Psoas muscle (tissue), 8 donors: Measurements from ENCODE around the gene B4GALNT4. TPM values are rescaled to one million over a fixed set of nuclear protein-coding genes. Genes with fewer than 3 reads are reported as not detected.

Experiments used
- ATAC-seq, 4 donors: fragments of 200-7000 bp; cut with Tn5 transposase; one replicate each; pipeline ENCODE4 v1.9.1; 2020; ENCODE audit warnings: moderate library complexity in 3 of 4, mild to moderate bottlenecking in 2 of 4
- DNase-seq, 2 donors: peaks; one replicate each; pipeline ENCODE4 v3.0.0-alpha.2; 2020
- H3K27ac ChIP-seq: fragments of 200-600 bp; one replicate; pipeline ENCODE4 v1.8.0; 2022
- H3K27me3 ChIP-seq, 3 donors: fragments of 200-600 bp in 1 of 3; one replicate each; pipeline versions ENCODE4 v1.6.1 to v1.8.0; 2013 to 2022; ENCODE audit warnings: low read length in 2 of 3, mild to moderate bottlenecking in 2 of 3, moderate library complexity in 1 of 3; ENCODE audit not compliant: insufficient read depth in 3 of 3
- H3K36me3 ChIP-seq, 2 donors: fragments of 200-600 bp in 1 of 2; one replicate each; pipeline versions ENCODE4 v1.6.1 to v1.8.0; 2013 to 2022; ENCODE audit warnings: low read depth in 1 of 2, mild to moderate bottlenecking in 1 of 2, moderate library complexity in 1 of 2; ENCODE audit not compliant: insufficient read depth in 1 of 2
- H3K4me1 ChIP-seq: fragments of 200-600 bp; one replicate; pipeline ENCODE4 v1.8.0; 2022
- H3K4me3 ChIP-seq: fragments of 200-600 bp; one replicate; pipeline ENCODE4 v1.8.0; 2022; ENCODE audit warnings: mild to moderate bottlenecking
- H3K9me3 ChIP-seq: fragments of 200-600 bp; one replicate; pipeline ENCODE4 v1.8.0; 2022
- WGBS, 3 donors: extraction: QIAGEN DNeasy Blood & Tissue Kit; methylation state at CpG; one replicate each; pipeline versions ENCODE4 v1.1.6 to v1.1.7; 2013; 5-methylcytosine and 5-hydroxymethylcytosine counted together
- intact Hi-C, 2 donors: fragments of 100-400 bp; cut with DNase I; formaldehyde crosslinking; loops; one replicate each; pipeline versions ENCODE4 v1.11.0 to v1.14.2; 2022
- polyA plus RNA-seq, 3 donors: library from polyadenylated mRNA; stranded (reverse); fragments of 200-250 nt; gene quantifications; one replicate each; pipeline ENCODE4 v1.2.3, GENCODE V29; 2013
- total RNA-seq, 4 donors: library from RNA; stranded (reverse); fragmentation: NEBNext Ultra II Directional in 2 of 4; extraction: Animal tissue kit (Norgen Biotek cat#: 25700) in 2 of 4; gene quantifications; one replicate each; pipeline versions ENCODE4 v1.2.1 to v1.2.4, GENCODE V29; 2021 to 2023
- TF ChIP-seq, protein P1 (sequence below): fragments of 200-600 bp; IDR thresholded peaks from one replicate; pipeline ENCODE4 v1.8.0; 2022; ENCODE audit warnings: antibody characterized with exemption
- donor health status: healthy with polysubstance abuse.
- donor health status: DM: no; HTN: no; CAD: no; lungs with moderate emphysema.
- donor health status: Bipolar disorder and iron deficiency.
- donor health status: healthy.
- donor health status: DM: yes; HTN: yes; CAD: no.
- donor health status: DM: no; HTN: no; CAD: no.
- donor health status: DM: no; HTN: no; CAD: no.
- donor health status: DM: yes; HTN: yes; CAD: no.

Gene B4GALNT4
- total and polyA plus RNA-seq, 7 donors = 0.04 to 0.27 (median 0.06) TPM; not detected in 1

DNA sequence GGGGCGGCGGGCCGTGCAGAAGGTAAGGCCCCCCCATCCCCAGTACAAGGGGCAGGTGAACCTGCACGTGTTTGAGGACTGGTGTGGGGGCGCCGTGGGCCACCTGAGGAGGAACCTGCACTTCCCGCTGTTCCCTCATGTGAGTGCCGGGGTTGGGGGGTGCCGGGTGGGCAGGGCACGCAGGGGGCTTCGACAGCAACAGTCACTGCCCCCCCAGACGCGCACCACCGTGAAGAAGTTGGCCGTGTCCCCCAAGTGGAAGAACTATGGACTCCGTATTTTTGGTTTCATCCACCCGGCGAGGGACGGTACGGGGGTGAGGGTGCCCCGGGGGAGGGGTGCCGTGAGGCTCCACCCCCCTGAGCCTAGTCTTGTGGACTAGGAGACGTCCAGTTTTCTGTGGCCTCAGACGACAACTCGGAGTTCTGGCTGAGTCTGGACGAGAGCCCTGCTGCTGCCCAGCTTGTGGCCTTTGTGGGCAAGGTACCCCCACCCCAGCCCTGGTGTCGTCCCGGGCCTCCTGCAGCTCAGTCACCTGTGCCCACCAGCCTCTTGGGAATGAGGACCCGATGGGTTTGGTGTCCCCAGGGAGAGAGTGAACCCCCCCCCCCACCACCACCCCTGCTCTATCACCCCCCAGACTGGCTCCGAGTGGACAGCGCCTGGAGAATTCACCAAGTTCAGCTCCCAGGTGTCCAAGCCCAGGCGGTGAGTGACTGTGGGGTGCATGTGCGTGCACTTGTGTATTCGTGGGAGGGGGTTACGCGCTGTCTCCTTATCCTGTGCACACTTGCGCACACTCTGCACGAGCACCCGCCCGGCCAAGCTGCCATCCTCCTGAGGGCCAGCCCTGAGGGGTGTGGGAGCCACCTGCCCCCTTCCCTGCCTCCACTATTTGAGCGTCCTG is 3.8 kb downstream of the B4GALNT4 start:
- DNase-seq (peak in 1 of 2 donors; percentile 45), ATAC-seq (no peak)
- no peak overlapping the region for H3K4me3 ChIP-seq
- no peaks in the 10 kb centered on the region for H3K9me3 ChIP-seq
- H3K4me1 ChIP-seq = no peaks in the 10 kb centered on the region
- 78 to 83% (median 79%) methylated on average over 34 to 41 of the region's 41 CpGs for WGBS, 3 donors
- TF ChIP-seq, protein P1, sequence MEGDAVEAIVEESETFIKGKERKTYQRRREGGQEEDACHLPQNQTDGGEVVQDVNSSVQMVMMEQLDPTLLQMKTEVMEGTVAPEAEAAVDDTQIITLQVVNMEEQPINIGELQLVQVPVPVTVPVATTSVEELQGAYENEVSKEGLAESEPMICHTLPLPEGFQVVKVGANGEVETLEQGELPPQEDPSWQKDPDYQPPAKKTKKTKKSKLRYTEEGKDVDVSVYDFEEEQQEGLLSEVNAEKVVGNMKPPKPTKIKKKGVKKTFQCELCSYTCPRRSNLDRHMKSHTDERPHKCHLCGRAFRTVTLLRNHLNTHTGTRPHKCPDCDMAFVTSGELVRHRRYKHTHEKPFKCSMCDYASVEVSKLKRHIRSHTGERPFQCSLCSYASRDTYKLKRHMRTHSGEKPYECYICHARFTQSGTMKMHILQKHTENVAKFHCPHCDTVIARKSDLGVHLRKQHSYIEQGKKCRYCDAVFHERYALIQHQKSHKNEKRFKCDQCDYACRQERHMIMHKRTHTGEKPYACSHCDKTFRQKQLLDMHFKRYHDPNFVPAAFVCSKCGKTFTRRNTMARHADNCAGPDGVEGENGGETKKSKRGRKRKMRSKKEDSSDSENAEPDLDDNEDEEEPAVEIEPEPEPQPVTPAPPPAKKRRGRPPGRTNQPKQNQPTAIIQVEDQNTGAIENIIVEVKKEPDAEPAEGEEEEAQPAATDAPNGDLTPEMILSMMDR = no peak
- H3K36me3 ChIP-seq = no peaks in the 10 kb centered on the region
- H3K27ac ChIP-seq = no peak overlapping the region
- peaks cover 0 to 38% (median 17%) of the 10 kb centered on the region in 3 donors for H3K27me3 ChIP-seq
- intact Hi-C loops = no loop called here

DNA sequence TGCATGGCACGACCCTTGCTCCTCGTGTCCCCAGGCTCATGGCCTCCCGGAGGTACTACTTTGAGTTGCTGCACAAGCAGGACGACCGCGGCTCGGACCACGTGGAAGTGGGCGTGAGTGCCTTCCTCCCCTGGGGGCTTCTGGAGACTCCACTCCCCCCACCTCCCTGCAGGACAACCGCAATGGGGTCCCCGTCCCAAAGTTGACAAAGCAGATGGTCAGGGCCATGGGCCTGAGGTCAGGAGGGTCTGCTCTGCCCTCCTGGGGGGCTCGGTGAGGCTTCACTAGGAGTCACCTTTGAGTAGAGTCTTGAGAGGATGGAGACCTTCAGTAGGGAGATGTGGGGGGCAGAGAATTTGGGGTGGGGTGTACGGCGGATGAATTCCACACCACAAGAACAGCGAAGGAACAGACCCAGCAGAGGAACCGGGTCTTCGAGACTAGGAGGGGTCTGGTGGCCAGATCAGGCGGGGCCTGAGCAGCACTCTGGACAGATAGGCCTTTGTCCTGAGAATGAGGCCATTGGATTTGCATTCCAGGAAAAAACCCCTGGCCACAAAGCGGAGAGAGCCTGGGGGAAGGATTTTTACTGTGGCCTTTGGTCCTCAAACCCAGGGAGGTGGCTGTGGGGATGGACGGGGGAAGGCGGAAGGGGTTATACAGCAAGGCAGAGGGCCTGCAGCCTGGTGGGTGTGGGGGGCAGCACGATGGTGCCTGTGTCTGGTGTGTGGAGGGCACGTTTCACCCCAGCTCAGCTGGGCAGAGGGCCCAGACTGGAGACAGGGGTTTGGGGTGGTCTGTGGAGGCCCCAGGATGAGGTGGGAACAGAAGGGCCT is 4.6 kb downstream of the B4GALNT4 start:
- Histone ChIP-seq H3K9me3 (no peaks in the 10 kb centered on the region), H3K36me3 (no peaks in the 10 kb centered on the region), H3K4me3 (no peak overlapping the region), H3K4me1 (no peaks in the 10 kb centered on the region), H3K27ac (no peak overlapping the region), H3K27me3 (peaks cover 0 to 35% (median 19%) of the 10 kb centered on the region in 3 donors)
- intact Hi-C loops = no loop called here
- ATAC-seq (no peak), DNase-seq (peak in 1 of 2 donors; percentile 48)
- WGBS, 3 donors = 76 to 79% (median 78%) methylated on average over 23 of the region's 23 CpGs
- TF ChIP-seq, protein P1 = no peak

DNA sequence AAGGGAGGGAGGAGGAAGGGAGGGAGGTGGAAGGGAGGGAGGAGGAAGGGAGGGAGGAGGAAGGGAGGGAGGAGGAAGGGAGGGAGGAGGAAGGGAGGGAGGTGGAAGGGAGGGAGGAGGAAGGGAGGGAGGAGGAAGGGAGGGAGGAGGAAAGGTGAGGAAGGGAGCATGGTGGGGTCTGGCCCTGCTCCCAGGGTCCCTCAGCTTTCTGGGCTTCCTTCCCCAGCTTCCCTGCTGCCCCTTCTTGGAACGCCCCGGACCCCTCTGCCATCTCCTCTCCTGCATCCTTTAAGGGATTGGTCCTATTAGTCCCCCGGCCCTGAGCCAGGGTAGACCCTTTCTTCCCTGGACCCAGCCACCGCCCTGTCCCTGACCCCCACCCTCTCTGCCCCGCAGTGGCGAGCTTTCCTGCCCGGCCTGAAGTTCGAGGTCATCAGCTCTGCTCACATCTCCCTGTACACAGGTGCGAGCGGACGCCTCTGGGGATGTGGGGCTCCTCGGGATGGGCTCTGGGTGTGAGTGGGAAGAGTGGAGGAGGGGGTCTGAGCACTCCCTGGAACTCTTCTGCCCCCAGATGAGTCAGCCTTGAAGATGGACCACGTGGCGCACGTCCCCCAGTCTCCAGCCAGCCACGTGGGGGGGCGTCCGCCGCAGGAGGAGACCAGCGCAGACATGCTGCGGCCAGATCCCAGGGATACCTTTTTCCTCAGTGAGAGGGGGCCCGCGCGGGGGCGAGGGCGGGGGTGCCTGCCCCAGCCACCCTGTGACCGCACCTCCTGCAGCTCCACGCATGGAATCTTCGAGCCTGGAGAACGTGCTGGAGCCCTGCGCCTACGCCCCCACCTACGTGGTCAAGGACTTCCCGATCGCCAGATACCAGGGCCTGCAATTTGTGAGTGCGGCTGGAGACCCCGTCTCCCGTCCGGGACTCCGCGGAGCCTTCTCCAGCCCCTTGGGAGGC is 6.0 kb downstream of the B4GALNT4 start:
- Histone ChIP-seq H3K4me3 (no peak overlapping the region), H3K9me3 (no peaks in the 10 kb centered on the region), H3K27me3 (peaks cover 0 to 34% (median 18%) of the 10 kb centered on the region in 3 donors), H3K4me1 (no peaks in the 10 kb centered on the region), H3K36me3 (no peaks in the 10 kb centered on the region), H3K27ac (no peak overlapping the region)
- ATAC-seq (no peak), DNase-seq (no peak)
- 89 to 93% (median 90%) methylated on average over 34 to 41 of the region's 41 CpGs for WGBS, 3 donors
- intact Hi-C loops = no loop called here
- TF ChIP-seq, protein P1 = no peak

DNA sequence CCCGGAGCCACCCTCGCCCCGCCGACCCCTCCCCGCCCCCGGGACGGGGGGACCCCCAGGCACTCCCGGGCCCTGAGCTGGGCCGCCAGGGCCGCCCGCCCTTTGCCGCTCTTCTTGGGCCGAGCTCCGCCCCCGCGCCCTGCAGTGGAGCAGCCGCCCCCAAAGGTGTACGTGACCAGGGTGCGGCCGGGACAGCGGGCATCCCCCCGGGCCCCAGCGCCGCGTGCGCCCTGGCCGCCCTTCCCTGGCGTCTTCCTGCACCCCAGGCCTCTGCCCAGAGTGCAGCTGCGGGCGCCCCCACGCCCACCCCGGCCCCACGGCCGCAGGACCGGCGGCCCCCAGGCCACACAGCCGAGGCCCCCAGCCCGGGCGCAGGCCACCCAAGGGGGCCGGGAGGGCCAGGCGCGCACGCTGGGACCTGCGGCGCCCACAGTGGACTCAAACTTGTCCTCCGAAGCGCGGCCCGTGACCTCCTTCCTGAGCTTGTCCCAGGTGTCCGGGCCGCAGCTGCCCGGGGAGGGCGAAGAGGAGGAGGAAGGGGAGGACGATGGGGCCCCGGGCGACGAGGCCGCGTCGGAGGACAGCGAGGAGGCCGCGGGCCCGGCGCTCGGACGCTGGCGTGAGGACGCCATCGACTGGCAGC is 7.4 kb downstream of the B4GALNT4 start:
- 93 to 95% (median 95%) methylated on average over 45 to 70 of the region's 70 CpGs for WGBS, 3 donors
- no peaks in the 10 kb centered on the region for H3K36me3 ChIP-seq
- TF ChIP-seq, protein P1 = no peak
- H3K27ac ChIP-seq = no peak overlapping the region
- H3K4me1 ChIP-seq = no peaks in the 10 kb centered on the region
- no peak for DNase-seq
- no peaks in the 10 kb centered on the region for H3K9me3 ChIP-seq
- no peak for ATAC-seq
- no peak overlapping the region for H3K4me3 ChIP-seq
- peaks cover 0 to 28% (median 16%) of the 10 kb centered on the region in 3 donors for H3K27me3 ChIP-seq
- intact Hi-C loops = no loop called here
